Loucy (cell line): ENCODE data around the gene PIGM.

Experiments used
- H2AFZ ChIP-seq: fragments of 200-600 bp; sonication (generic); 2 replicates; pipeline ENCODE4 v1.6.0; 2016; ENCODE audit warnings: antibody characterized with exemption, mild to moderate bottlenecking, low read length, moderate library complexity
- H3F3A ChIP-seq: fragments of 200-600 bp; 2 replicates; pipeline ENCODE4 v1.6.0; 2016; ENCODE audit warnings: antibody characterized with exemption, low read depth, mild to moderate bottlenecking
- H3K27me3 ChIP-seq: fragments of 200-600 bp; sonication (generic); 2 replicates; pipeline ENCODE4 v1.6.1; 2014; ENCODE audit warnings: low read length, mild to moderate bottlenecking; ENCODE audit not compliant: insufficient read depth, poor library complexity, severe bottlenecking
- H3K36me3 ChIP-seq: fragments of 200-600 bp; sonication (generic); 2 replicates; pipeline ENCODE4 v1.6.1; 2016; ENCODE audit warnings: low read length; ENCODE audit not compliant: insufficient read depth
- H3K4me1 ChIP-seq: fragments of 200-600 bp; sonication (generic); 2 replicates; pipeline ENCODE4 v1.5.1; 2014; ENCODE audit warnings: low read length, mild to moderate bottlenecking; ENCODE audit not compliant: insufficient read depth, poor library complexity, severe bottlenecking
- H3K4me2 ChIP-seq: fragments of 200-600 bp; sonication (generic); 2 replicates; pipeline ENCODE4 v1.6.0; 2014; ENCODE audit warnings: antibody characterized with exemption, low read length, low read depth, mild to moderate bottlenecking; ENCODE audit not compliant: poor library complexity, severe bottlenecking
- H3K4me3 ChIP-seq: fragments of 200-600 bp; sonication (generic); 2 replicates; pipeline ENCODE4 v1.5.1; 2014; ENCODE audit warnings: low read length, mild to moderate bottlenecking, mixed read lengths; ENCODE audit not compliant: poor library complexity, severe bottlenecking
- H3K79me2 ChIP-seq: fragments of 200-600 bp; sonication (generic); 2 replicates; pipeline ENCODE4 v1.6.1; 2014; ENCODE audit warnings: low read length; ENCODE audit not compliant: insufficient read depth
- H3K9ac ChIP-seq: fragments of 200-600 bp; sonication (generic); 2 replicates; pipeline ENCODE4 v1.6.0; 2014; ENCODE audit warnings: mild to moderate bottlenecking, low read depth, low read length, moderate library complexity; ENCODE audit not compliant: poor library complexity, severe bottlenecking
- H3K9me2 ChIP-seq: fragments of 200-600 bp; sonication (generic); replicated peaks from 2 replicates; pipeline ENCODE4 v1.6.1; 2016; ENCODE audit warnings: low read depth, low read length, mixed read lengths
- H3K9me3 ChIP-seq: fragments of 200-600 bp; sonication (generic); 2 replicates; pipeline ENCODE4 v1.6.1; 2014; ENCODE audit warnings: mild to moderate bottlenecking, antibody characterized with exemption, low read length, low read depth; ENCODE audit not compliant: insufficient read depth
- H4K20me1 ChIP-seq: fragments of 200-600 bp; sonication (generic); 2 replicates; pipeline ENCODE4 v1.6.0; 2014; ENCODE audit warnings: antibody characterized with exemption, low read length, mild to moderate bottlenecking; ENCODE audit not compliant: insufficient read depth, poor library complexity, severe bottlenecking
- CTCF ChIP-seq: fragments of 200-600 bp; sonication (generic); conservative IDR thresholded peaks from 2 replicates; pipeline ENCODE4 v1.5.1; 2014; ENCODE audit warnings: mild to moderate bottlenecking, antibody characterized with exemption, low read length
- EZH2phosphoT487 ChIP-seq: fragments of 200-600 bp; IDR thresholded peaks from 2 replicates; pipeline ENCODE4 v1.6.1; 2018; ENCODE audit warnings: antibody characterized with exemption, mild to moderate bottlenecking, moderate library complexity, borderline replicate concordance

Gene PIGM

GRCh38 chr1:160080381-160081100, 48.8 kb upstream of the PIGM start:
- Histone ChIP-seq H3K27me3 (no peaks in the 10 kb centered on the region), H3K9ac (no peak overlapping the region), H3K4me1 (no peaks in the 10 kb centered on the region), H3K36me3 (no peaks in the 10 kb centered on the region), H3F3A (no peaks in the 10 kb centered on the region), H2AFZ (no peak overlapping the region), H3K9me2 (no peaks in the 10 kb centered on the region), H3K9me3 (no peaks in the 10 kb centered on the region), H3K4me2 (no peak overlapping the region), H3K4me3 (no peak overlapping the region), H4K20me1 (no peaks in the 10 kb centered on the region), H3K79me2 (no peaks in the 10 kb centered on the region)
- TF ChIP-seq CTCF (no peak), EZH2phosphoT487 (no peak)

DNA sequence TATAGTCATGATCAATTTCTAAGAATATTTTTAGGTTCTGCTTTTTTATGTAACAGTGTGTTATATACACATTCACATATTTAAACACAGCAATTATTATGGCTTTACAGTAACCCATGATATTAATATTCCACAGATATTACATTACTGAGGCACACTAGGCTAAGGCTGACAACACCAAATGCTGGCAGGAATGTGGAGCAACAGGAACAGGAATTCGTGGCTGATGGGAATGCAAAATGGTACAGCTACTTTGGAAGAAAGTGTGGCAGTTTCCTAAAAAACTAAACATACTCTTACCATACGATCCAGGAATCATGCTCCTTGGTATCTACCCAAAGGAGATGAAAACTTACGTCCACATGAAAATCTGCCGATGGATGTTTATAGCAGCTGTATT, 47.7 kb upstream of the PIGM start:
- no peaks in the 10 kb centered on the region for H3K9me2 ChIP-seq
- H4K20me1 ChIP-seq = no peaks in the 10 kb centered on the region
- H3K9me3 ChIP-seq = no peaks in the 10 kb centered on the region
- no peaks in the 10 kb centered on the region for H3K4me1 ChIP-seq
- no peaks in the 10 kb centered on the region for H3K27me3 ChIP-seq
- no peak overlapping the region for H3K4me3 ChIP-seq
- no peaks in the 10 kb centered on the region for H3F3A ChIP-seq
- no peaks in the 10 kb centered on the region for H3K79me2 ChIP-seq
- TF ChIP-seq EZH2phosphoT487 (no peak), CTCF (no peak)
- no peak overlapping the region for H2AFZ ChIP-seq
- no peaks in the 10 kb centered on the region for H3K36me3 ChIP-seq
- no peak overlapping the region for H3K9ac ChIP-seq
- H3K4me2 ChIP-seq = no peak overlapping the region

GRCh38 chr1:160078512-160079195, 46.9 kb upstream of the PIGM start:
- Histone ChIP-seq H3K36me3 (no peaks in the 10 kb centered on the region), H3K4me2 (peak overlapping the region; percentile 28), H4K20me1 (no peaks in the 10 kb centered on the region), H2AFZ (peak overlapping the region; percentile 62), H3K9me3 (no peaks in the 10 kb centered on the region), H3K4me3 (no peak overlapping the region), H3K9ac (no peak overlapping the region), H3K9me2 (no peaks in the 10 kb centered on the region), H3K79me2 (no peaks in the 10 kb centered on the region), H3K4me1 (no peaks in the 10 kb centered on the region), H3F3A (no peaks in the 10 kb centered on the region), H3K27me3 (no peaks in the 10 kb centered on the region)
- TF ChIP-seq CTCF (peak; percentile 98), EZH2phosphoT487 (no peak)
